Gastroesophageal sphincter (tissue), 3 donors: ENCODE data around the gene AKAP9.

ENCODE experiments used
- POLR2A ChIP-seq, 2 donors: fragments of 450-650 bp; IDR thresholded peaks; one replicate each; pipeline ENCODE4 v1.6.1; 2017; ENCODE audit warnings: antibody characterized with exemption in 2 of 2, mild to moderate bottlenecking in 2 of 2, moderate library complexity in 1 of 2
- POLR2AphosphoS5 ChIP-seq: sonication (generic); formaldehyde crosslinking; IDR thresholded peaks from one replicate; pipeline ENCODE4 v1.6.1; 2017; ENCODE audit warnings: antibody characterized with exemption
- TF ChIP-seq, protein P1 (sequence below), 4 experiments: fragments of 200-600 bp in 2 of 4; fragments of 450-650 bp in 2 of 4; sonication (generic) in 1 of 4; IDR thresholded peaks; one replicate each; pipeline ENCODE4 v1.5.1; 2017 to 2019; ENCODE audit warnings: antibody characterized with exemption in 4 of 4, mild to moderate bottlenecking in 2 of 4, moderate library complexity in 2 of 4

DNA sequence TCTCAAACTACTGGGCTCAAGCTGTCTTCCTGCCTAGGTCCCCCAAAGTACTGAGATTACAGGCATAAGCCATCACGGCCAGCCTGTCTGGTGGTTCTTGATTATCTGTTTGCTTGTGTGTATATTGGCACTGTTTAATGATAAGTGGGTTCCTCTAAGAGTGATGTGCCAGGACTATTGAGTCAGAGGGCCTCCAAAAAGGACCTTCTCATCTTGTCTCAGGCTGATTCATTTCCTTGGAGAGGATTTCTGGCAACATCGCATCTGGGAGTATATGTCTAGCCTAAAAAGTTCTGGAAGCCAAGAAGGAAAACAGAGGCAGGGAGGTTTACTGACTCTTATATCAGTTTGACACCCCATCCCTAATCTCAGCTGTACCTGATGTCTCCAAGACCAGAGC is 27.1 kb upstream of the AKAP9 start:
- TF ChIP-seq, protein P1, sequence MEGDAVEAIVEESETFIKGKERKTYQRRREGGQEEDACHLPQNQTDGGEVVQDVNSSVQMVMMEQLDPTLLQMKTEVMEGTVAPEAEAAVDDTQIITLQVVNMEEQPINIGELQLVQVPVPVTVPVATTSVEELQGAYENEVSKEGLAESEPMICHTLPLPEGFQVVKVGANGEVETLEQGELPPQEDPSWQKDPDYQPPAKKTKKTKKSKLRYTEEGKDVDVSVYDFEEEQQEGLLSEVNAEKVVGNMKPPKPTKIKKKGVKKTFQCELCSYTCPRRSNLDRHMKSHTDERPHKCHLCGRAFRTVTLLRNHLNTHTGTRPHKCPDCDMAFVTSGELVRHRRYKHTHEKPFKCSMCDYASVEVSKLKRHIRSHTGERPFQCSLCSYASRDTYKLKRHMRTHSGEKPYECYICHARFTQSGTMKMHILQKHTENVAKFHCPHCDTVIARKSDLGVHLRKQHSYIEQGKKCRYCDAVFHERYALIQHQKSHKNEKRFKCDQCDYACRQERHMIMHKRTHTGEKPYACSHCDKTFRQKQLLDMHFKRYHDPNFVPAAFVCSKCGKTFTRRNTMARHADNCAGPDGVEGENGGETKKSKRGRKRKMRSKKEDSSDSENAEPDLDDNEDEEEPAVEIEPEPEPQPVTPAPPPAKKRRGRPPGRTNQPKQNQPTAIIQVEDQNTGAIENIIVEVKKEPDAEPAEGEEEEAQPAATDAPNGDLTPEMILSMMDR (IDR thresholded peaks at IDR 0.05): no peak
- TF ChIP-seq POLR2A (IDR thresholded peaks at IDR 0.05) (no peak), POLR2AphosphoS5 (no peak)
